Sigmoid colon (tissue), 7 donors: ENCODE data around the gene FTO. TPM values are rescaled to one million over a fixed set of nuclear protein-coding genes. Genes with fewer than 3 reads are reported as not detected.

ENCODE experiments used
- DNase-seq: peaks from one replicate; pipeline ENCODE4 v3.0.0-alpha.2; 2019
- H3K27ac ChIP-seq, 4 donors: fragments of 200-600 bp; sonication (generic); one replicate each; pipeline ENCODE4 v1.5.1; 2016 to 2019; ENCODE audit warnings: mild to moderate bottlenecking in 1 of 4
- H3K27me3 ChIP-seq, 3 donors: fragments of 200-600 bp; sonication (generic); one replicate each; pipeline ENCODE4 v1.5.1; 2019; ENCODE audit warnings: mild to moderate bottlenecking in 1 of 3
- H3K36me3 ChIP-seq, 4 donors: fragments of 200-600 bp; sonication (generic); one replicate each; pipeline ENCODE4 v1.5.1; 2016 to 2019
- H3K4me1 ChIP-seq, 4 donors: fragments of 200-600 bp; sonication (generic); one replicate each; pipeline ENCODE4 v1.5.1; 2017 to 2019
- H3K4me3 ChIP-seq, 4 donors: fragments of 200-600 bp; sonication (generic); one replicate each; pipeline ENCODE4 v1.5.1; 2017 to 2019; ENCODE audit warnings: mild to moderate bottlenecking in 2 of 4, moderate library complexity in 1 of 4
- H3K9me3 ChIP-seq, 4 donors: fragments of 200-600 bp in 3 of 4; sonication (generic) in 3 of 4; one replicate each; pipeline versions ENCODE4 v1.5.1 to v1.6.1; 2013 to 2019
- EP300 ChIP-seq, 4 donors: sonication (generic); formaldehyde crosslinking; IDR thresholded peaks; one replicate each; pipeline ENCODE4 v1.6.1; 2017; ENCODE audit warnings: antibody characterized with exemption in 4 of 4
- POLR2A ChIP-seq, 2 donors: fragments of 450-650 bp; IDR thresholded peaks; one replicate each; pipeline ENCODE4 v1.6.1; 2016; ENCODE audit warnings: antibody characterized with exemption in 2 of 2, mild to moderate bottlenecking in 2 of 2, moderate library complexity in 2 of 2
- POLR2AphosphoS5 ChIP-seq, 4 donors: sonication (generic); formaldehyde crosslinking; IDR thresholded peaks; one replicate each; pipeline ENCODE4 v1.6.1; 2017; ENCODE audit warnings: antibody characterized with exemption in 4 of 4
- WGBS, 2 donors: extraction: QIAGEN DNeasy Blood & Tissue Kit; methylation state at CpG; one replicate each; pipeline ENCODE4 v1.1.7; 2013; 5-methylcytosine and 5-hydroxymethylcytosine counted together
- intact Hi-C: fragments of 100-400 bp; cut with DNase I; formaldehyde crosslinking; loops from one replicate; pipeline ENCODE4 v1.15.1; 2023
- polyA plus RNA-seq, 3 donors: library from polyadenylated mRNA; stranded (reverse); fragments of 200-250 nt; gene quantifications; one replicate each; pipeline ENCODE4 v1.2.3, GENCODE V29; 2013
- total RNA-seq, 4 donors: library from RNA; depleted of rRNA; stranded (reverse); fragments of >200 nt; gene quantifications; one replicate each; pipeline ENCODE4 v1.1.0, GENCODE V29; 2016
- TF ChIP-seq, protein P1 (sequence below), 4 experiments: fragments of 450-650 bp in 3 of 4; fragments of 200-600 bp in 1 of 4; IDR thresholded peaks; one replicate each; pipeline ENCODE4 v1.5.1; 2016 to 2019; ENCODE audit warnings: antibody characterized with exemption in 4 of 4, mild to moderate bottlenecking in 3 of 4, moderate library complexity in 2 of 4
- donor health status: healthy with polysubstance abuse.
- donor health status: Bipolar disorder and iron deficiency.
- donor health status: healthy.

FTO gene
- total and polyA plus RNA-seq, 7 donors: 9.9 to 97.2 (median 77.8) TPM

DNA sequence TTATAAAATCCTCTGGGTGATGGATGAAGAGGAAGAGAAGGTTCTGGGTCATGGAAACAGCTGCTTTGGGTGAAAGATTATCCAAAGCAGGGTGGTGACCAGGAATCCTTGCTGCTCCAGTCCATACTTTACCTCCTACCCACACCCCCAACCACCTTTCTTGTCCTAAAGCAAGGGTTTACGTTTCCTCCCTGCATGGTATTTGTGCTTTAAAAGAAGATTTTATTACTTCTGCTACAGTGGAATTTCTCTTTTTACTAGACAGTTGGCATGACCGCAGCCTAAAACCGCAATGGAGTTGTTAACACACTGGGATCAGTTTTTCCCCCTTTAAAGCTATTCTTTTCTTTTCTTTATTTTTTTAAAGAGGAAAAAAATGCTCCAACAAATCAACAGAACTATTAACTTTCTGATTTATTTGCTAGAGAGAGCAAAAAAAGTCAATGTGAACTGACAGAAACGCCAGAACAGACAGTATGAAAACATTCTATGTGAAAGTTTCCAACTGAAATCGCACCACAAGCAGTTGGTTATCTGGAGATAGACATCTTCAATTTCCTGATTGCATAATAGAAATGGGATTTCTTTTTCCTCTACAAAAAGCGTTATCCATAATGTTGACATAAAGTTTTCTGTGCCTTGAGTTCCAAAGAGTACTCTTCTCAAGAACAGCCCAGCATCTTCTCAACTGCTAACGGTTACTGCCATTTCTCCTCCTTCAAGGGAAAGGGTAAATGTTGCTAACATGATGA, 346.7 kb downstream of the FTO start:
- no peaks in the 10 kb centered on the region for H3K36me3 ChIP-seq
- no peaks in the 10 kb centered on the region for H3K27me3 ChIP-seq
- intact Hi-C loops: no loop called here
- 63 to 80% methylated on average over 7 of the region's 7 CpGs for WGBS, 2 donors
- H3K27ac ChIP-seq: no peak overlapping the region
- H3K4me1 ChIP-seq: no peaks in the 10 kb centered on the region
- no peak for DNase-seq
- TF ChIP-seq EP300 (IDR thresholded peaks at IDR 0.05) (no peak), POLR2AphosphoS5 (IDR thresholded peaks at IDR 0.05) (no peak), POLR2A (IDR thresholded peaks at IDR 0.05) (no peak)
- TF ChIP-seq, protein P1, sequence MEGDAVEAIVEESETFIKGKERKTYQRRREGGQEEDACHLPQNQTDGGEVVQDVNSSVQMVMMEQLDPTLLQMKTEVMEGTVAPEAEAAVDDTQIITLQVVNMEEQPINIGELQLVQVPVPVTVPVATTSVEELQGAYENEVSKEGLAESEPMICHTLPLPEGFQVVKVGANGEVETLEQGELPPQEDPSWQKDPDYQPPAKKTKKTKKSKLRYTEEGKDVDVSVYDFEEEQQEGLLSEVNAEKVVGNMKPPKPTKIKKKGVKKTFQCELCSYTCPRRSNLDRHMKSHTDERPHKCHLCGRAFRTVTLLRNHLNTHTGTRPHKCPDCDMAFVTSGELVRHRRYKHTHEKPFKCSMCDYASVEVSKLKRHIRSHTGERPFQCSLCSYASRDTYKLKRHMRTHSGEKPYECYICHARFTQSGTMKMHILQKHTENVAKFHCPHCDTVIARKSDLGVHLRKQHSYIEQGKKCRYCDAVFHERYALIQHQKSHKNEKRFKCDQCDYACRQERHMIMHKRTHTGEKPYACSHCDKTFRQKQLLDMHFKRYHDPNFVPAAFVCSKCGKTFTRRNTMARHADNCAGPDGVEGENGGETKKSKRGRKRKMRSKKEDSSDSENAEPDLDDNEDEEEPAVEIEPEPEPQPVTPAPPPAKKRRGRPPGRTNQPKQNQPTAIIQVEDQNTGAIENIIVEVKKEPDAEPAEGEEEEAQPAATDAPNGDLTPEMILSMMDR (IDR thresholded peaks at IDR 0.05): no peak
- H3K4me3 ChIP-seq: no peak overlapping the region
- no peaks in the 10 kb centered on the region for H3K9me3 ChIP-seq

DNA sequence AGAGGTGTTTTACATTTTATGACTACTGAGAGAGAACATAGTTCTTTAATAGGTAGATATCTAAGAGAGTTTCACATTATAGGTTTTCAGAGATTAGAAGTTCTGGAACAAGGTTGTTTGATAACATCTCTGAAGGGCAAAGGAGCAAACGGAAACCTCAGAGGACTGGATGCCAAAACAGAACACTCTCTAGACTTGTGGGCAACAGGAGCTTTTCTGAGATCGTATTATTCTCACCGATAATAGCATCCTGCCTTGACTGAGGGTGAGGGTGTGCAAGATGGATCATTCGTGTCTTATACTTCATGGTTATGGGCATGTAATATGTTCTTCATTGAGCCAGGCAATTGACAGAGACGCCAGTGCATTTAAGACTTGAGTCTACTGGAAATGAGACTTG, 347.9 kb downstream of the FTO start:
- no peak overlapping the region for H3K27ac ChIP-seq
- TF ChIP-seq POLR2A (IDR thresholded peaks at IDR 0.05) (no peak), POLR2AphosphoS5 (IDR thresholded peaks at IDR 0.05) (no peak), EP300 (IDR thresholded peaks at IDR 0.05) (no peak)
- TF ChIP-seq, protein P1 (IDR thresholded peaks at IDR 0.05): no peak
- 68 to 74% methylated on average over 5 of the region's 5 CpGs for WGBS, 2 donors
- no peaks in the 10 kb centered on the region for H3K36me3 ChIP-seq
- H3K27me3 ChIP-seq: no peaks in the 10 kb centered on the region
- no peaks in the 10 kb centered on the region for H3K4me1 ChIP-seq
- DNase-seq: no peak
- intact Hi-C loops: no loop called here
- H3K9me3 ChIP-seq: no peaks in the 10 kb centered on the region
- H3K4me3 ChIP-seq: no peak overlapping the region

DNA sequence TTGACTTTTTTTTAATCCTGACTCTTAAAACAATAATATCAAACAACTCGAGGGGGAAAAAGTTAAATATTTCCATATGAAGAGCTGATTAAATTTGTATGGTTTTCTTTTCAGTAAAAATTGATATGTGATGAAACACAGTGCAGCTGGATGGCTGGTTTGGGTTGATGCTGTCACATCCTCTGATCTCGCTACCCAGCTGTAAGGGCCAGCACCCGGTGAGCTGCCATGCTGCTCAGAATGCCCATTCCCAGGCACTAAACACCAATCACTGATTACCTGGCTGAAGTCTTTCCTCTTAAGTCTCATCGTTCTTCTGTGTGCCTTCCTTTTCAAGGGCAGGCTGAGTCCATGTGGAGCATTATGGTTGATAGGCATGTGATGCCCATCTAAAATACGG, 348.3 kb downstream of the FTO start:
- WGBS, 2 donors: 70 to 83% methylated on average over 5 of the region's 5 CpGs
- DNase-seq: no peak
- Histone ChIP-seq H3K27ac (no peak overlapping the region), H3K27me3 (no peaks in the 10 kb centered on the region), H3K4me3 (no peak overlapping the region), H3K36me3 (no peaks in the 10 kb centered on the region), H3K9me3 (no peaks in the 10 kb centered on the region), H3K4me1 (no peaks in the 10 kb centered on the region)
- intact Hi-C loops: no loop called here
- TF ChIP-seq, protein P1 (IDR thresholded peaks at IDR 0.05): no peak
- TF ChIP-seq POLR2A (IDR thresholded peaks at IDR 0.05): no peak
- TF ChIP-seq POLR2AphosphoS5 (IDR thresholded peaks at IDR 0.05): no peak
- no peak for TF ChIP-seq EP300 (IDR thresholded peaks at IDR 0.05)

- H3K4me1 ChIP-seq: no peaks in the 10 kb centered on the region
- intact Hi-C loops: no loop called here
- TF ChIP-seq POLR2AphosphoS5 (IDR thresholded peaks at IDR 0.05): no peak
- TF ChIP-seq, protein P1 (IDR thresholded peaks at IDR 0.05): no peak
- H3K27ac ChIP-seq: no peak overlapping the region
- H3K27me3 ChIP-seq: no peaks in the 10 kb centered on the region
- no peaks in the 10 kb centered on the region for H3K36me3 ChIP-seq
- 92 to 97% methylated on average over 16 of the region's 16 CpGs for WGBS, 2 donors
- H3K4me3 ChIP-seq: no peak overlapping the region
- DNase-seq: no peak
- H3K9me3 ChIP-seq: no peaks in the 10 kb centered on the region
Measured at GRCh38 chr16:54053891-54054820, 350.2 kb downstream of the FTO start.
